Measurements from ENCODE around the gene CEP290.

The CEP290 gene

DNA sequence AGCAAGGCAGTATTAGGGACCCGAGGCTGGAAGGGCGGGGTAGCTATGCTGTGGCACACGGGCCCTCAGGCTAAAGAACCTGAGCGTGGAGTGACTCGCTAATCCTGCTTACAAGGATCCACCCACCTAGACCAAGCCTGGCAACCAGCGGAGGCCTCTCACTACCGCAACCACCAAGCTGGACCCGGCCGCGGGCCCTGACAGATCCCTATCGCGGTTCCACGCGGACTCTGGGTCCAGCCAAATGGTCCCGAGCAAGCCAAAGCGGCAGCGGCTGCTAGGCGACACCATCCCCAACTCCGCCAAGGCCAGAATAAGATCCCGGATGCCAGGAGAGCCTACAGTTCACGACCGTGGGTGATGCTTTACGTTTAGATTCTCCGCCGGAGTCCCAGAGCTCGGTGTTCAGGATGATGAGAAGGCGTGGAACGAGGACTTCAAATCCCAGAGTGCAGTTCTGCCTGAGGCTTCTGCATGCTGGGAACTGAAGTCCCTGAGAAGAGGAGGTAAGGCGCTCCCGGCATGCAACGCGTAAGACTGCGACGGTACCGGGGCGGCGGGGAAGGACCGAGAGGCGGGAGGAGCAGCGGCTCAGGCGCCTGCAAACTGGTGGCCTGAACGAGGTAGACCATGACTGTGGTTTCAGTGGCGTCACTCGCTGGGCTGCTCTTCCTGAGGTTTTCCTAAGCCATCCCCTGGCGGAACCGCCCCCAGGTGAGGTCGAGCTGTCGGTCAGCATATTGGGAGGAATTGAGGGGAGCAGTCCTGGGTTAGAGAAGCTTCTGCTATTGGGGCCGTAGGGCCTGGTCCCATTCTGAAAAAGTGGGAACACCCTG, at the start of gene CEP290, which contains the start of gene TMTC3:
TSS of gene CEP290 (minus strand) at position 315 of the 836 bp plus-strand sequence. CDS start 781 bp downstream, outside the sequence.
TSS of gene TMTC3 (plus strand) at position 534 of the 836 bp plus-strand sequence. CDS start 6,009 bp downstream, outside the sequence.
- DNase-seq = peak; percentile 98

DNA sequence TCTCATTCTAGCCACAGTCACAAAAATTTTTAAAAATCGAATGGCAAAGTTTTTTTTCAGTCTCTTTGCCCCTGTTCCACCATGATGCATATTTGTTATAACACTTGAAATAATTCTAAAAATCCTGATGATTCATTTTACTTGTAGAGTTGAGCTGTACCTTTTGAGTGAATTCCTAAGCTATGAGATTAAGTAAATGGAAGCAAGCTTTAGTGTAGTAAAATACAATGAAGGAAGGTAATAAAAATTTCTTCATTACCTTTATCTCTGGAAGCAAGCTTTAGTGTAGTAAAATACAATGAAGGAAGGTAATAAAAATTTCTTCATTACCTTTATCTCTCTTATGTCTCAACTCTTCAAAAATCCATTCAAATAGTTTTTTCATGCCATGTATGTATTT, 46.3 kb upstream of the CEP290 start:
- no peak for DNase-seq

DNA sequence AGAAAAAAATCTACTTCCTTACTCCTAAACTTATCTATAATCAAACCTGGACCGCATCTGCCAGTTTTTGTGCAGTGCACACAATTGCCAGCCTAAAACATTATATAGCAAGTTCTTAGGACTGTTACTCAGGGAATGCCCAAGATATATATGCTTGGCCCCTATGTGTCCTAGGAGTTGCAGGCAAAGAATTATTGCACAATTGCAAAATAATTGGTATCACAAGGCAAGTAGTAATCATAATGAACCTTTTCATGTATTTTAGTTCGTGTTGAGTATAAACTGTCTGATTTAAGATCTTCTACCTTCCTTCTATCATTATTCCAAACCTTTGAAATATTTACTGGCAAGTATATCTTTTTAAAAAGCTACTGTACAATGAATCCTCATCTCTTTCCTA, 45.7 kb upstream of the CEP290 start:
- DNase-seq = no peak

DNA sequence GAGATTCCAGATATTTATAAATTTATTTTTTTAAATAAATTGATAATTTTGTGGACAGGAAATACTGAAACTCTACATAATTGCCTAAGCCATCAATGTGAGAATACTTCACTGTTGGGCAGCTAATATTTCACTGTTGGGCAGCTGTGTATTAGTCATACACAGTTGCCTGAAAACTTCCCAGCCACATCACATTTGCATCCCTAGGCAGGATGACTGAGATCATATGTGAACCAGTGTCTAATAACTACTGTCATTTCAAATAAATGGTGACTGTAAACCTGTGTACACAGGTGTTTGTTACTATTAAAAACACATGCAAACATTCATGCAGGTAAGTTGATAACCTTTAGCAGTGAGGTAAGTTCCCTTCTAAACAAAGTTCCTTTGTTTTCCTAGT, 44.1 kb upstream of the CEP290 start:
- DNase-seq = no peak

DNA sequence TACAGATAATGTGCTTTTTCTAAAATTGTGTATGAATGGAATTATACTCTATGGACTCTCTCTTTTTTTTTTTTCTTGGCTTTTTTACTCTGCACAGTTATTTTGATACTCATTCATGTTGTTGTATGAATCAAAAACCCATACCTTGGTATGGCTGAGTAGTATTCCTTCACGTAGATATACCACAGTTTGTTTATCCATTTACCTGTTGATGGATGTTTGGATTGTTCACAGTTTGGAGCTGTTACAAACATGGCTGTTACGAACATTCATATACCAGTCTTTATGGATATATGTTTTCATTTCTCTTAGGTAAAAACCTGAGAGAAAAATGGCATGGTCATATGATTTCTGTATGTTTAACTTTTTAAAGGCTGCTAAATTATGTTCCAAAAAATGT, 43.4 kb upstream of the CEP290 start:
- DNase-seq = no peak

DNA sequence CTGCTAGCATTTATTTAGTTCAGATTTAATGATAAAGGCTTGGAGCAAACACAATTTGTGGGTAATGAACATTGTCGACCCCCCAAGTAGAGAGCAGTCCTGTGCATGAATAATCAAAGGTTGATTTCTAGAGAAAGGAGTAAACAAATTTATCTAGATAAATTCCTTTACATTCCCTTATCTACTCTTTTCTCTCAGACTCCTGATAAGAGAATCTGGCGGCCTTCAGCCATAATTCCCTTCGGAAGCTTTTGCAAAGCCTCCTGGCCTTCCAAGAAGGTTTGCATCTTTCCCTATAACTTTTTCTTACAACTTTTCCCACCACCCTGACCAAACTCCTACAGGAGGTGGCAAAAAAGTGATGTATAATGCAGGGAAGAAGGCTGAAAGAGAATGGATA, 42.3 kb upstream of the CEP290 start:
- no peak for DNase-seq

DNA sequence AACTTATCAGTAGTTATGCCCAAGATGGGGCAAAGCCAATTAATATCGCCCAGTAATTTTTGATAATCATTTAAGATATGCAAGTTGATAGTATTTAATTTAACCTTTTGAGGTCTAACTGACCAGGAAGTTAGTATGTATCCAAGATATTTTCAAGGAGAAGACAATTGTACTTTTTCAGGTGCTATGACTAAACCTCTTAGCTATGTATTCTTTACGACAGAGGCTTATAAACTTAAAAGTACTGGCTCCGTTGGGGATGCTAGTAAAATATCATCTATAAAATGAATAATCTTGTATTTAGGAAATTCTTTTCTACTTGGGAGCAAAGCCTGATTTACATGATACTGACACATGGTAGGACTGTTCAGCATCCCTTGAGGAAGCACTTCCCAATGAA, 40.5 kb upstream of the CEP290 start:
- no peak for DNase-seq

DNA sequence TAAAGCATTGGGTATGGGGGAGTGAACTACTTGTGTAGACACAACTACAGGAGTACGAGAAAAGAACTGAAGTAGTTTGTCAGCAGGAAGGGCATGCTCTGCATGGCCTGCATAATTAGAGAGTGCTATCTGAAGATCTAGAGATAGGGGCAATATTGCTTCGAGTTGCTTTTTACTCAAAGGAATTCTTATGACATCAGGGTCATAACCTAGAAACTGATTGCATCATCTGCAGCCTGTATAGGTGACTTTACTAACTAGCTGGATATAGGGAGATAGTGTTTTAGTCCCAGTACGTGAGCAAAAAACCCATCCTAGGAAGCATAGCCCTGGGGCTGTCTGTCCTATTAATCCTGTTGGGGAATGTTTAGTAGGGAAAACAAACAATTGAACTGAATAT, 40.0 kb upstream of the CEP290 start:
- DNase-seq = no peak

- DNase-seq = no peak
These were observed 37.6 kb upstream of the CEP290 start for GRCh38 chr12:88179436-88180014.

DNA sequence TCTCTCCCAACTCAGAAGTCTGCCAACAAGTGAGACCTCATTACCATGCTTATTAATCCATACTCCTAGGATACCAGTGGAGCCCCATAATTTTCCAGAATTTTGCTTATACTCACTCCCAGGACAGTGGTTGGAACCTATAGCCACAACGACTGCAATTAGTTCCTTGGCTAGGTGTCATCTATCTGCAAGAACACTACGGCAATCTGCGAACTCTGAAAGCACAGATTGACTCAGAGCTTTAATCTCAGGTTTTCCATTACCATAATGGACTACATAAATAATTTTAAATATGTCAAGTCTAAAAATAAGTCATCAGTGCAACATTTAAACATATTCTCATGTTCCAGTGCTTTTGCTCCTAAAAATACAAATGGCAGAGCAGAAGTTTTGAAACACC, 33.7 kb upstream of the CEP290 start:
- DNase-seq = no peak

DNA sequence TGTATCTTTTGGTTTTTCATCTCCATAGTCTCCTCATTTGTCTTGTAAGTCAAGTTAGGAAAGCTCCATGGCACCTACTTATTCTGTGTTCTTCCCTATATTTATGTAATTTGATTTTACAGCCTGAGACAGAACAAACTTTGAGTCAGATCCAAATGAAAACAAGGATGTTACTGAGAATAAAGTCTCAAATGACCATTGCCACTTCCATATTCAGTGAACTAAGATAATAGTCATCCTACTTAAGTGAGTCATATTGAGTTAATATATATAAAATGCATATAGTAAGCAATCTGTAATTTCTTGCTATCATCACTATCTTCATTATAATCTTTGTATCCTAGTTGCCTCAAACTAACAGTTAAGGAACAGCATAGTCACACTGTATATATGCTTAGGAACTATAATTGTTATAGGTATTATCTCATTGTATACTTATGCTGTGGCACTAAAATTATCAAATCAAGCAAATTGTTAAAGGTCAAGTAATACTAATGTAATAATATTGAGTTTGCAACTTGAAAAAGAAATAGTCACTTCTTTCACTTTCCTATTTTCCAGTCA, 31.0 kb upstream of the CEP290 start:
- no peak for DNase-seq

DNA sequence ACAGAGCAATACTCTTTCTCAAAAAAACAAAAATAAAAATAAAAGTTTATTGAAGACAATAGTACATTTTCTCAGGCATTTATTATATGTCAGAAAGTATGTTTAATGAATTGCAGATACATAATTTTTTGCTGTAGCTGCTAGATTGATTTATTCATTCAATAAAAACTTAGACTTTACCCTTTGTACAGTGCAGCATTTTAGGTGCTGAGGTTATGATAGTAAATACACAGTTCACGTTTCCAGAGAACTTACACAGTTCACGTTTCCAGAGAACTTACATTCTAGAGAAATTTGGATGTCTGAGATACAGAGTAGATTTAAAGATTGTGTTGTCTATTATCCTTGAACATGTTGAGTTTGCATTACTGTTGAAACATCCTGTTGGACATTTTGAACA, 25.5 kb upstream of the CEP290 start:
- no peak for DNase-seq

GRCh38 chr12:88166179-88166578, 24.3 kb upstream of the CEP290 start:
- DNase-seq = no peak

DNA sequence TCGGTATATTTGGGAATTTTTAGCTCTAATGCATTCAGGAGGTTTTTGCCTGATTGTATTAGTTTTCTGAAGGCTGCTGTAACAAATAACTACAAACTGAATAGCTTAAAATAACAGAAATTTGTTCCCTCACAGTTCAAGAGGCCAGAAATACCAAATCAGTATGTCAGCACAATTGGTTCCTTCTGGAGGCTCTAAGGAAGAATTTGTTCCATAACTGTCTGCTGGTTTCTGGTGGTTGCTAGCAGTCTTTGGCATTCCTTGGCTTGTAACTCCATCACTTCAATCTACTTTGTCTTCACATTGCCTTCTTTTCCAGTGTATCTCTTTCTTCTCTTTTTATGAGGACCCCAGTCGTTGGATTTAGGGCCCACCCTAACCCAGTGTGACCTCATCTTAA, 21.5 kb upstream of the CEP290 start:
- DNase-seq = no peak

GRCh38 chr12:88156075-88156654, 14.3 kb upstream of the CEP290 start:
- no peak for DNase-seq

- no peak for DNase-seq
These were observed 12.1 kb upstream of the CEP290 start for GRCh38 chr12:88153959-88154358.

DNA sequence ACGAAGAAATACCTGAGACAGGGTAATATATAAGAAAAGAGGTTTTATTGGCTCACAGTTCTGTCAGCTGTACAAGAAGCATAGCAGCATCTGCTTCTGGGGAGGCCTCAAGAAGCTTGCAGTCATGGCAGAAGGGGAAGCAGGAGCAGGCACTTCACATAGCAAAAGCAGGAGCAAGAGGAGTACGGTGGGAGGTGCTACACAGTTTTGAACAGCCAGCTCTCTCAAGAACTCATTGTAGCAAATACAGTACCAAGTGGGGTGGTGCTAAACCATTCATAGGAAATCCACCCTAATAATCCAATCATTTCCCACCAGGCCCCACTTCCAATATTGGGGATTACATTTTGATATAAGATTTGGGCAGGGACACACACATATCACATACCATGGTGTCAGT, 8.2 kb upstream of the CEP290 start:
- no peak for DNase-seq

- DNase-seq = no peak
These were observed 3.9 kb upstream of the CEP290 start for GRCh38 chr12:88145567-88146505.

DNA sequence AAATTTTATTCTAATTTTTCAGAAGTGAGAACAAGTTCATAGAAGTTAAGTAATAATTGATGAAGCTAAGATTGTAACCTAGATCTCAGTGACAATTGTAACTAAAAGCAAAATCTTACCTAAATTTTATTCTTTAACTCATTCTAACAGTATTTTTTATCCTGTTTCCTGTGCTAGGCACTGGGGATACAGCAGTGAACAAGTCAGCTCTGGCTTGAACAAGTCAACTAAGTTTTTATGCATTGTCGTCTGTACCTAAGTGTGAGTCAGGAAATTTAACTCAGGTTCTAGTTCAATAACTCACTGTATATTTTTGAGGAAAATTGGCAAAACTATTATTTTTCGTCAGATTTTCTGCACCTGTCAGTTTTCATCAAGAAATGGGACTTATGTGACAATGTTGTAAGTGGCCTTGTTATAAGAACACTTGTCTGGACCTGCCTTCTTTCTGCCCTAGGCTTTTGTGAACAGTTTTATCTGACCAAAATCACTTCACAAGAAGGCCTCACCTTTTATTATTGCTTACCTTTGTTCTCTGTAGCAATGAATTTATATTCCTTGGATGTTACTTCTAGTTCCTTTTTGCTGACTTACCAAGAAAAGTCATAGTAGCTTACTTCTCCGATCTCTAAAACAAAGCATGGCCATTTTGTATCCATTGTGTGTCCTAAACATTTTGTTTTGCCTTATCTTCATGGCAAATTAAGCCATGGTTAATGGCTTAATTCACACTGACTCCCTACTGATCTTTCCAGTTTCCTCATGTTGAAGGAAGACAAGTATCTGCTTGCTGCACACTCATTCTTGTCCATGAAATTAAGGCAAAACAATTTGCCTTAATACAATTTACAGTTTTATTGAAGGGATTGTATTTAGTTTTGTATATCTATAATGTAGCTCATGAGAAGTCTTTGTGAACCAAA, 2.9 kb upstream of the CEP290 start:
- DNase-seq = no peak

GRCh38 chr12:88144037-88144436, 2.1 kb upstream of the CEP290 start:
- no peak for DNase-seq

- DNase-seq = no peak
These were observed 713 bp upstream of the CEP290 start for GRCh38 chr12:88142610-88142991.

DNA sequence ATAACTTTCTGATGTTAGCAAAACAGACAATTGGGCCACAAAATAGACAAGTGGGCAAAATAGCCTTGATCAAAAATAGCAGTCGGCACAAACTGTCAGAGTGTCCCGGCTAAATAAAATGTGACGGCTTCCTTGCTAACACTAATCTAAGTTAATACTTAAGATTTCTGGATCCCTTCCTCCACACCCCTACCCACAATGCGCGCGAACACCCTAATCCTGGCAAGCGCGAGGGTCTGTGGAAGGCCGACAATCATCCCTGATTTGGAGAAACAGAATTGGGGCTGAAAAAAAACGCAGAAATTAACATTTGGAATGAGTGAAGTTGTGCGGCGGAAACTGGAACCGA, 489 bp downstream of the CEP290 start:
- DNase-seq = no peak
